ENCODE measurements around the gene HIP1R. TPM values are rescaled to one million over a fixed set of nuclear protein-coding genes. Genes with fewer than 3 reads are reported as not detected.
A peak's percentile ranks its signal among the peaks of the same experiment; 100 is the strongest.

HIP1R gene
- total and polyA plus RNA-seq, 11 donors: 14.9 to 49.5 (median 19.6) TPM

GRCh38 chr12:122893208-122894153 is 58.2 kb downstream of the HIP1R start:
- peaks cover 0 to 8% (median 0%) of the 10 kb centered on the region in 12 donors for H3K9me3 ChIP-seq
- DNase-seq (peak in 1 of 5 donors; percentile 45), ATAC-seq (no peak)
- H3K4me1 ChIP-seq: peaks cover 4 to 77% (median 66%) of the 10 kb centered on the region in 12 donors
- intact Hi-C loops (cut with DNase I): loop anchor here in 1 of 10 donors (2.0 kb wide), 1 partner anchor 27 kb away; no protein-coding TSS in a partner anchor
- H3K36me3 ChIP-seq: no peaks in the 10 kb centered on the region
- WGBS, 4 donors: 66 to 82% (median 71%) methylated on average over 7 of the region's 7 CpGs
- H3K27ac ChIP-seq: peak overlapping the region; percentile 14 to 93 (median 86)
- peak overlapping the region in 9 of 12 donors; percentile 61 to 91 (median 83) for H3K4me3 ChIP-seq
- TF ChIP-seq CTCF (IDR thresholded peaks at IDR 0.05) (no peak), POLR2A (IDR thresholded peaks at IDR 0.05) (no peak)
- no peaks in the 10 kb centered on the region for H3K27me3 ChIP-seq

GRCh38 chr12:122894193-122895121 is 59.2 kb downstream of the HIP1R start:
- Histone ChIP-seq H3K27ac (peak overlapping the region; percentile 14 to 93 (median 86)), H3K27me3 (no peaks in the 10 kb centered on the region), H3K4me3 (peak overlapping the region; percentile 41 to 91 (median 82)), H3K4me1 (peaks cover 4 to 76% (median 56%) of the 10 kb centered on the region in 12 donors), H3K9me3 (peaks cover 0 to 8% (median 0%) of the 10 kb centered on the region in 12 donors), H3K36me3 (no peaks in the 10 kb centered on the region)
- DNase-seq: no peak
- TF ChIP-seq POLR2A (IDR thresholded peaks at IDR 0.05) (no peak), CTCF (IDR thresholded peaks at IDR 0.05) (peak in 4 of 12 donors; percentile 9 to 27 (median 16))
- WGBS, 4 donors: 11 to 16% (median 14%) methylated on average over 15 of the region's 15 CpGs
- intact Hi-C loops (cut with DNase I): loop anchor here in 3 of 10 donors (2.0 to 5.0 kb wide), 2 partner anchors 28 to 32 kb away; no protein-coding TSS in a partner anchor
- peak; percentile 11 to 32 (median 17) for ATAC-seq

GRCh38 chr12:122895320-122895703 is 60.1 kb downstream of the HIP1R start:
- intact Hi-C loops (cut with DNase I): loop anchor here in 3 of 10 donors (2.0 to 5.0 kb wide), 2 partner anchors 29 to 33 kb away; no protein-coding TSS in a partner anchor
- ATAC-seq (peak in 3 of 4 donors; percentile 4 to 22 (median 14)), DNase-seq (no peak)
- TF ChIP-seq CTCF (IDR thresholded peaks at IDR 0.05) (no peak), POLR2A (IDR thresholded peaks at IDR 0.05) (no peak)
- Histone ChIP-seq H3K9me3 (peaks cover 0 to 8% (median 0%) of the 10 kb centered on the region in 12 donors), H3K36me3 (no peaks in the 10 kb centered on the region), H3K27me3 (no peaks in the 10 kb centered on the region), H3K4me1 (peaks cover 4 to 73% (median 47%) of the 10 kb centered on the region in 12 donors), H3K4me3 (peak overlapping the region; percentile 57 to 91 (median 82)), H3K27ac (peak overlapping the region; percentile 58 to 93 (median 86))
- 1 to 7% (median 2%) methylated on average over 9 of the region's 9 CpGs for WGBS, 4 donors

Measured in heart left ventricle (tissue), 16 donors.